ENCODE data around the gene KANSL1. TPM values are rescaled to one million over a fixed set of nuclear protein-coding genes. Genes with fewer than 3 reads are reported as not detected.

The KANSL1 gene, protein sequence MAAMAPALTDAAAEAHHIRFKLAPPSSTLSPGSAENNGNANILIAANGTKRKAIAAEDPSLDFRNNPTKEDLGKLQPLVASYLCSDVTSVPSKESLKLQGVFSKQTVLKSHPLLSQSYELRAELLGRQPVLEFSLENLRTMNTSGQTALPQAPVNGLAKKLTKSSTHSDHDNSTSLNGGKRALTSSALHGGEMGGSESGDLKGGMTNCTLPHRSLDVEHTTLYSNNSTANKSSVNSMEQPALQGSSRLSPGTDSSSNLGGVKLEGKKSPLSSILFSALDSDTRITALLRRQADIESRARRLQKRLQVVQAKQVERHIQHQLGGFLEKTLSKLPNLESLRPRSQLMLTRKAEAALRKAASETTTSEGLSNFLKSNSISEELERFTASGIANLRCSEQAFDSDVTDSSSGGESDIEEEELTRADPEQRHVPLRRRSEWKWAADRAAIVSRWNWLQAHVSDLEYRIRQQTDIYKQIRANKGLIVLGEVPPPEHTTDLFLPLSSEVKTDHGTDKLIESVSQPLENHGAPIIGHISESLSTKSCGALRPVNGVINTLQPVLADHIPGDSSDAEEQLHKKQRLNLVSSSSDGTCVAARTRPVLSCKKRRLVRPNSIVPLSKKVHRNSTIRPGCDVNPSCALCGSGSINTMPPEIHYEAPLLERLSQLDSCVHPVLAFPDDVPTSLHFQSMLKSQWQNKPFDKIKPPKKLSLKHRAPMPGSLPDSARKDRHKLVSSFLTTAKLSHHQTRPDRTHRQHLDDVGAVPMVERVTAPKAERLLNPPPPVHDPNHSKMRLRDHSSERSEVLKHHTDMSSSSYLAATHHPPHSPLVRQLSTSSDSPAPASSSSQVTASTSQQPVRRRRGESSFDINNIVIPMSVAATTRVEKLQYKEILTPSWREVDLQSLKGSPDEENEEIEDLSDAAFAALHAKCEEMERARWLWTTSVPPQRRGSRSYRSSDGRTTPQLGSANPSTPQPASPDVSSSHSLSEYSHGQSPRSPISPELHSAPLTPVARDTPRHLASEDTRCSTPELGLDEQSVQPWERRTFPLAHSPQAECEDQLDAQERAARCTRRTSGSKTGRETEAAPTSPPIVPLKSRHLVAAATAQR (N-terminal part only)
- total RNA-seq: 39.5 and 47.8 TPM in 2 replicates

GRCh38 chr17:46193151-46193625, at the start of gene KANSL1:
KANSL1 (minus strand) TSS chr17:46193429; CDS start chr17:46172143, 21,286 bp downstream.

DNA sequence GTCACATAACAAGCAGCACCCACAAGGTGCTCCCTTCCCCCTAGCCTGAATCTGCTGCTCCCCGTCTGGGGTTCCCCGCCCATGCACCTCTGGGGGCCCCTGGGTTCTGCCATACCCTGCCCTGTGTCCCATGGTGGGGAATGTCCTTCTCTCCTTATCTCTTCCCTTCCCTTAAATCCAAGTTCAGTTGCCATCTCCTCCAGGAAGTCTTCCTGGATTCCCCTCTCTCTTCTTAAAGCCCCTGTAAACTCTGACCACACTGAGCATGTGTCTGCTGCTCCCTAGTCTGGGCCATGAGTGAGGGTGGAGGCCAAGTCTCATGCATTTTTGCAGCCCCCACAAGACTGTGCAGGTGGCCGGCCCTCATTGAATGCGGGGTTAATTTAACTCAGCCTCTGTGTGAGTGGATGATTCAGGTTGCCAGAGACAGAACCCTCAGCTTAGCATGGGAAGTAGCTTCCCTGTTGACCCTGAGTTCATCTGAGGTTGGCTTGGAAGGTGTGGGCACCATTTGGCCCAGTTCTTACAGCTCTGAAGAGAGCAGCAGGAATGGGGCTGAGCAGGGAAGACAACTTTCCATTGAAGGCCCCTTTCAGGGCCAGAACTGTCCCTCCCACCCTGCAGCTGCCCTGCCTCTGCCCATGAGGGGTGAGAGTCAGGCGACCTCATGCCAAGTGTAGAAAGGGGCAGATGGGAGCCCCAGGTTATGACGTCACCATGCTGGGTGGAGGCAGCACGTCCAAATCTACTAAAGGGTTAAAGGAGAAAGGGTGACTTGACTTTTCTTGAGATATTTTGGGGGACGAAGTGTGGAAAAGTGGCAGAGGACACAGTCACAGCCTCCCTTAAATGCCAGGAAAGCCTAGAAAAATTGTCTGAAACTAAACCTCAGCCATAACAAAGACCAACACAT, 194.0 kb downstream of the KANSL1 start, which contains the start of gene STH:
TSS of gene STH (plus strand) at position 264 of the 913 bp plus-strand sequence. CDS start at position 294, 30 bp downstream.

Other genes starting within 250 kb of the KANSL1 start
- gene STH, start 194.2 kb downstream of the KANSL1 start, total RNA-seq: not detected in 2 replicates
- gene LRRC37A, start 101.7 kb upstream of the KANSL1 start, total RNA-seq: 1.5 and 3.8 TPM in 2 replicates
- gene ARL17B, start 168.3 kb upstream of the KANSL1 start, total RNA-seq: 6.7 and 9.6 TPM in 2 replicates

Measured in cardiac atrium fibroblast (primary cell).